HEK293 (cell line): Measurements from ENCODE around the gene RHBDF2.
A peak's percentile ranks its signal among the peaks of the same experiment; 100 is the strongest.

ENCODE experiments used
- BCL11B ChIP-seq: fragments of 450-650 bp; formaldehyde crosslinking; IDR thresholded peaks from 2 replicates; pipeline ENCODE4 v1.5.1; 2016; ENCODE audit warnings: low read depth, missing biosample characterization, missing genetic modification characterization
- GLIS1 ChIP-seq: fragments of 450-650 bp; formaldehyde crosslinking; IDR thresholded peaks from 2 replicates; pipeline ENCODE4 v1.5.1; 2016; ENCODE audit warnings: missing biosample characterization, missing genetic modification characterization
- GLIS2 ChIP-seq: fragments of 450-650 bp; formaldehyde crosslinking; IDR thresholded peaks from 2 replicates; pipeline ENCODE4 v1.5.1; 2016; ENCODE audit warnings: missing biosample characterization, missing genetic modification characterization
- HIC1 ChIP-seq: fragments of 450-650 bp; formaldehyde crosslinking; IDR thresholded peaks from 2 replicates; pipeline ENCODE4 v1.5.1; 2016; ENCODE audit warnings: missing biosample characterization, missing genetic modification characterization
- HOXD13 ChIP-seq: sonication (generic); formaldehyde crosslinking; IDR thresholded peaks from 2 replicates; pipeline ENCODE4 v1.8.0; 2022; ENCODE audit warnings: missing genetic modification reagents, borderline replicate concordance
- INSM2 ChIP-seq: fragments of 450-650 bp; formaldehyde crosslinking; IDR thresholded peaks from 2 replicates; pipeline ENCODE4 v1.5.1; 2016; ENCODE audit warnings: missing biosample characterization, missing genetic modification characterization
- KLF10 ChIP-seq: fragments of 450-650 bp; IDR thresholded peaks from 2 replicates; pipeline ENCODE4 v1.5.1; 2018; ENCODE audit warnings: missing biosample characterization, mild to moderate bottlenecking, missing genetic modification characterization
- PRDM1 ChIP-seq: fragments of 450-650 bp; formaldehyde crosslinking; IDR thresholded peaks from 2 replicates; pipeline ENCODE4; 2016; ENCODE audit warnings: missing biosample characterization, missing genetic modification characterization
- REPIN1 ChIP-seq: fragments of 450-650 bp; formaldehyde crosslinking; IDR thresholded peaks from 2 replicates; pipeline ENCODE4 v1.5.1; 2017; ENCODE audit warnings: missing biosample characterization, missing genetic modification characterization, low read depth
- SCRT2 ChIP-seq: fragments of 450-650 bp; formaldehyde crosslinking; IDR thresholded peaks from 2 replicates; pipeline ENCODE4 v1.5.1; 2016; ENCODE audit warnings: missing biosample characterization, missing genetic modification characterization
- SP7 ChIP-seq: fragments of 450-650 bp; formaldehyde crosslinking; IDR thresholded peaks from 2 replicates; pipeline ENCODE4 v1.5.1; 2016; ENCODE audit warnings: missing biosample characterization, missing genetic modification characterization
- ZBTB20 ChIP-seq: fragments of 450-650 bp; formaldehyde crosslinking; IDR thresholded peaks from 2 replicates; pipeline ENCODE4 v1.5.1; 2016; ENCODE audit warnings: missing biosample characterization, missing genetic modification characterization
- ZNF132 ChIP-seq: fragments of 450-650 bp; formaldehyde crosslinking; IDR thresholded peaks from 2 replicates; pipeline ENCODE4 v1.5.1; 2017; ENCODE audit warnings: missing biosample characterization, missing genetic modification characterization, borderline replicate concordance
- ZNF157 ChIP-seq: fragments of 450-650 bp; formaldehyde crosslinking; IDR thresholded peaks from 2 replicates; pipeline ENCODE4 v1.5.1; 2016; ENCODE audit warnings: missing biosample characterization, missing genetic modification characterization
- ZNF174 ChIP-seq: fragments of 450-650 bp; formaldehyde crosslinking; IDR thresholded peaks from 2 replicates; pipeline ENCODE4 v1.5.0; 2017; ENCODE audit warnings: missing biosample characterization, mild to moderate bottlenecking, missing genetic modification characterization
- ZNF202 ChIP-seq: fragments of 450-650 bp; formaldehyde crosslinking; IDR thresholded peaks from 2 replicates; pipeline ENCODE4 v1.5.1; 2016; ENCODE audit warnings: missing biosample characterization, missing genetic modification characterization, borderline replicate concordance
- ZNF221 ChIP-seq: fragments of 450-650 bp; formaldehyde crosslinking; IDR thresholded peaks from 2 replicates; pipeline ENCODE4 v1.5.1; 2017; ENCODE audit warnings: missing biosample characterization, missing genetic modification characterization, borderline replicate concordance
- ZNF335 ChIP-seq: fragments of 450-650 bp; formaldehyde crosslinking; conservative IDR thresholded peaks from 2 replicates; pipeline ENCODE4 v1.5.1; 2016; ENCODE audit warnings: missing biosample characterization, missing genetic modification characterization
- ZNF341 ChIP-seq: fragments of 450-650 bp; formaldehyde crosslinking; IDR thresholded peaks from 2 replicates; pipeline ENCODE4; 2016; ENCODE audit warnings: low read depth, missing biosample characterization, missing genetic modification characterization
- ZNF362 ChIP-seq: fragments of 450-650 bp; formaldehyde crosslinking; IDR thresholded peaks from 2 replicates; pipeline ENCODE4 v1.5.1; 2016; ENCODE audit warnings: missing biosample characterization, missing genetic modification characterization
- ZNF433 ChIP-seq: fragments of 450-650 bp; formaldehyde crosslinking; IDR thresholded peaks from 2 replicates; pipeline ENCODE4 v1.5.1; 2016; ENCODE audit warnings: missing biosample characterization, missing genetic modification characterization, low read depth
- ZNF555 ChIP-seq: fragments of 450-650 bp; formaldehyde crosslinking; conservative IDR thresholded peaks from 2 replicates; pipeline ENCODE4 v1.5.1; 2017; ENCODE audit warnings: missing biosample characterization, mild to moderate bottlenecking, missing genetic modification characterization, inconsistent platforms
- ZNF560 ChIP-seq: fragments of 450-650 bp; formaldehyde crosslinking; IDR thresholded peaks from 2 replicates; pipeline ENCODE4 v1.5.1; 2017; ENCODE audit warnings: missing biosample characterization, missing genetic modification characterization, borderline replicate concordance
- ZNF561 ChIP-seq: fragments of 450-650 bp; IDR thresholded peaks from 2 replicates; pipeline ENCODE4 v1.5.1; 2018; ENCODE audit warnings: missing biosample characterization, missing genetic modification characterization, borderline replicate concordance
- ZNF600 ChIP-seq: fragments of 450-650 bp; formaldehyde crosslinking; IDR thresholded peaks from 2 replicates; pipeline ENCODE4 v1.5.1; 2016; ENCODE audit warnings: missing biosample characterization, missing genetic modification characterization
- ZNF664 ChIP-seq: fragments of 450-650 bp; formaldehyde crosslinking; IDR thresholded peaks from 2 replicates; pipeline ENCODE4 v1.5.1; 2016; ENCODE audit warnings: missing biosample characterization, missing genetic modification characterization
- ZNF707 ChIP-seq: fragments of 450-650 bp; formaldehyde crosslinking; IDR thresholded peaks from 2 replicates; pipeline ENCODE4 v1.5.1; 2016; ENCODE audit warnings: missing biosample characterization, missing genetic modification characterization
- ZNF843 ChIP-seq: fragments of 450-650 bp; formaldehyde crosslinking; IDR thresholded peaks from 2 replicates; pipeline ENCODE4 v1.5.1; 2016; ENCODE audit warnings: missing biosample characterization, missing genetic modification characterization
- TF ChIP-seq, protein P1 (sequence below): fragments of 450-650 bp; formaldehyde crosslinking; IDR thresholded peaks from 2 replicates; pipeline ENCODE4 v1.5.1; 2017; ENCODE audit warnings: missing biosample characterization, missing genetic modification characterization
- TF ChIP-seq, protein P2 (sequence below): fragments of 450-650 bp; formaldehyde crosslinking; IDR thresholded peaks from 2 replicates; pipeline ENCODE4 v1.5.1; 2016; ENCODE audit warnings: missing biosample characterization, missing genetic modification characterization

The RHBDF2 gene

GRCh38 chr17:76506408-76507345 lies 5.5 kb upstream of the RHBDF2 start (continued):
- TF ChIP-seq HIC1 (tag by site-specific recombination) (no peak), GLIS1 (tag by site-specific recombination) (peak; percentile 46; the same call in 1 of the 2 replicates), ZBTB20 (tag by site-specific recombination) (peak; percentile 51; the same call in 1 of the 2 replicates), ZNF561 (tag by site-specific recombination) (0 out of 2 replicates have a peak, but pooled peaks have one; percentile 67), BCL11B (tag by site-specific recombination) (no peak), ZNF433 (tag by site-specific recombination) (no peak), SP7 (tag by site-specific recombination) (peak; percentile 41; the same call in 1 of the 2 replicates), HOXD13 (CRISPR knock-in tag) (0 out of 2 replicates have a peak, but pooled peaks have one; percentile 30), ZNF560 (no peak), ZNF362 (tag by site-specific recombination) (no peak), INSM2 (tag by site-specific recombination) (no peak), ZNF202 (tag by site-specific recombination) (no peak), SCRT2 (tag by site-specific recombination) (no peak), ZNF664 (tag by site-specific recombination) (no peak), ZNF341 (peak; percentile 41; the same call in 1 of the 2 replicates), ZNF843 (tag by site-specific recombination) (0 out of 2 replicates have a peak, but pooled peaks have one; percentile 15), KLF10 (tag by site-specific recombination) (no peak), ZNF221 (tag by site-specific recombination) (no peak), ZNF132 (tag by site-specific recombination) (no peak), GLIS2 (peak; percentile 42), ZNF174 (tag by site-specific recombination) (no peak), REPIN1 (no peak), ZNF707 (tag by site-specific recombination) (no peak), ZNF157 (tag by site-specific recombination) (no peak), PRDM1 (tag by site-specific recombination) (peak; percentile 74), ZNF335 (peak; percentile 60), ZNF555 (tag by site-specific recombination) (no peak), ZNF600 (tag by site-specific recombination) (no peak)
- TF ChIP-seq, protein P1, sequence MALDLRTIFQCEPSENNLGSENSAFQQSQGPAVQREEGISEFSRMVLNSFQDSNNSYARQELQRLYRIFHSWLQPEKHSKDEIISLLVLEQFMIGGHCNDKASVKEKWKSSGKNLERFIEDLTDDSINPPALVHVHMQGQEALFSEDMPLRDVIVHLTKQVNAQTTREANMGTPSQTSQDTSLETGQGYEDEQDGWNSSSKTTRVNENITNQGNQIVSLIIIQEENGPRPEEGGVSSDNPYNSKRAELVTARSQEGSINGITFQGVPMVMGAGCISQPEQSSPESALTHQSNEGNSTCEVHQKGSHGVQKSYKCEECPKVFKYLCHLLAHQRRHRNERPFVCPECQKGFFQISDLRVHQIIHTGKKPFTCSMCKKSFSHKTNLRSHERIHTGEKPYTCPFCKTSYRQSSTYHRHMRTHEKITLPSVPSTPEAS (tag by site-specific recombination) = 0 out of 2 replicates have a peak, but pooled peaks have one; percentile 9
- TF ChIP-seq, protein P2, sequence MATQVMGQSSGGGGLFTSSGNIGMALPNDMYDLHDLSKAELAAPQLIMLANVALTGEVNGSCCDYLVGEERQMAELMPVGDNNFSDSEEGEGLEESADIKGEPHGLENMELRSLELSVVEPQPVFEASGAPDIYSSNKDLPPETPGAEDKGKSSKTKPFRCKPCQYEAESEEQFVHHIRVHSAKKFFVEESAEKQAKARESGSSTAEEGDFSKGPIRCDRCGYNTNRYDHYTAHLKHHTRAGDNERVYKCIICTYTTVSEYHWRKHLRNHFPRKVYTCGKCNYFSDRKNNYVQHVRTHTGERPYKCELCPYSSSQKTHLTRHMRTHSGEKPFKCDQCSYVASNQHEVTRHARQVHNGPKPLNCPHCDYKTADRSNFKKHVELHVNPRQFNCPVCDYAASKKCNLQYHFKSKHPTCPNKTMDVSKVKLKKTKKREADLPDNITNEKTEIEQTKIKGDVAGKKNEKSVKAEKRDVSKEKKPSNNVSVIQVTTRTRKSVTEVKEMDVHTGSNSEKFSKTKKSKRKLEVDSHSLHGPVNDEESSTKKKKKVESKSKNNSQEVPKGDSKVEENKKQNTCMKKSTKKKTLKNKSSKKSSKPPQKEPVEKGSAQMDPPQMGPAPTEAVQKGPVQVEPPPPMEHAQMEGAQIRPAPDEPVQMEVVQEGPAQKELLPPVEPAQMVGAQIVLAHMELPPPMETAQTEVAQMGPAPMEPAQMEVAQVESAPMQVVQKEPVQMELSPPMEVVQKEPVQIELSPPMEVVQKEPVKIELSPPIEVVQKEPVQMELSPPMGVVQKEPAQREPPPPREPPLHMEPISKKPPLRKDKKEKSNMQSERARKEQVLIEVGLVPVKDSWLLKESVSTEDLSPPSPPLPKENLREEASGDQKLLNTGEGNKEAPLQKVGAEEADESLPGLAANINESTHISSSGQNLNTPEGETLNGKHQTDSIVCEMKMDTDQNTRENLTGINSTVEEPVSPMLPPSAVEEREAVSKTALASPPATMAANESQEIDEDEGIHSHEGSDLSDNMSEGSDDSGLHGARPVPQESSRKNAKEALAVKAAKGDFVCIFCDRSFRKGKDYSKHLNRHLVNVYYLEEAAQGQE (tag by site-specific recombination) = 0 out of 2 replicates have a peak, but pooled peaks have one; percentile 15
